Measurements from ENCODE around the gene RBM26.

DNA sequence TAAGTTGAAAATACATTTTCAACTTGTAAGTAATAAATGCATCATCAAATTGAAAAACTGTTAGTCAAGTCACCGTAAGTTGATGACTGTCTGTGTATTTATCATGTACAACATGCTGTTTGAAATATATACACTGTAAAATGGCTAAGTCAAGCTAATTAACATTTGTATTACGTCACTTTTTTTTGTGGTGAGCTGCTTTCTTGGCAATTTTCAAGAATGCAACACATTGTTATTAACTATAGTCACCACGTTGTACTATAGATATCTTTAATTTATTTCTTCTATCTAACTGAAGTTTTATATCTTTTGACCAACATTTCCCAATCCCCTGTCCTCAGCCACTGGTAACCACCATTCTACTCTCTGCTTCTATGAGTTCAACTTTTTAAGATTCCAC, 57.0 kb downstream of the RBM26 start:
- TF ChIP-seq, protein P1, sequence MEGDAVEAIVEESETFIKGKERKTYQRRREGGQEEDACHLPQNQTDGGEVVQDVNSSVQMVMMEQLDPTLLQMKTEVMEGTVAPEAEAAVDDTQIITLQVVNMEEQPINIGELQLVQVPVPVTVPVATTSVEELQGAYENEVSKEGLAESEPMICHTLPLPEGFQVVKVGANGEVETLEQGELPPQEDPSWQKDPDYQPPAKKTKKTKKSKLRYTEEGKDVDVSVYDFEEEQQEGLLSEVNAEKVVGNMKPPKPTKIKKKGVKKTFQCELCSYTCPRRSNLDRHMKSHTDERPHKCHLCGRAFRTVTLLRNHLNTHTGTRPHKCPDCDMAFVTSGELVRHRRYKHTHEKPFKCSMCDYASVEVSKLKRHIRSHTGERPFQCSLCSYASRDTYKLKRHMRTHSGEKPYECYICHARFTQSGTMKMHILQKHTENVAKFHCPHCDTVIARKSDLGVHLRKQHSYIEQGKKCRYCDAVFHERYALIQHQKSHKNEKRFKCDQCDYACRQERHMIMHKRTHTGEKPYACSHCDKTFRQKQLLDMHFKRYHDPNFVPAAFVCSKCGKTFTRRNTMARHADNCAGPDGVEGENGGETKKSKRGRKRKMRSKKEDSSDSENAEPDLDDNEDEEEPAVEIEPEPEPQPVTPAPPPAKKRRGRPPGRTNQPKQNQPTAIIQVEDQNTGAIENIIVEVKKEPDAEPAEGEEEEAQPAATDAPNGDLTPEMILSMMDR (IDR thresholded peaks at IDR 0.05), result no peak
- no peak for TF ChIP-seq POLR2AphosphoS5 (IDR thresholded peaks at IDR 0.05; ENCODE audit: low read depth, low read length)
- no peak for TF ChIP-seq REST (IDR thresholded peaks at IDR 0.05; ENCODE audit: insufficient read depth in 1 of 2, low read depth in 2 of 2, low read length in 1 of 2)
- no peak for TF ChIP-seq TCF7L2 (IDR thresholded peaks at IDR 0.05; ENCODE audit: low read depth, low read length)

Data from Panc1 (cell line).